Measurements from ENCODE around the gene IGSF9B. TPM values are rescaled to one million over a fixed set of nuclear protein-coding genes. Genes with fewer than 3 reads are reported as not detected.

The IGSF9B gene
- total RNA-seq, 2 donors from 2014 or later = 10.2 to 35.3 TPM

GRCh38 chr11:133889188-133889587, 67.6 kb downstream of the IGSF9B start:
- Histone ChIP-seq H3K27ac (no peak overlapping the region), H3K27me3 (replicated peaks; ENCODE audit: insufficient read depth) (no peaks in the 10 kb centered on the region), H3K4me1 (replicated peaks) (no peaks in the 10 kb centered on the region), H3K4me3 (no peak overlapping the region), H3K9me3 (no peaks in the 10 kb centered on the region), H3K36me3 (no peaks in the 10 kb centered on the region)
- no peak for DNase-seq (ENCODE audit: low spot score)
- WGBS = 94% methylated on average over 5 of the region's 5 CpGs
- intact Hi-C loops (cut with DNase I) = no loop called here
- TF ChIP-seq CTCF (IDR thresholded peaks at IDR 0.05) (no peak), POLR2A (IDR thresholded peaks at IDR 0.05) (no peak), POLR2AphosphoS5 (IDR thresholded peaks at IDR 0.05) (no peak)

- Histone ChIP-seq H3K27ac (no peak overlapping the region), H3K4me3 (no peak overlapping the region), H3K9me3 (no peaks in the 10 kb centered on the region), H3K27me3 (replicated peaks; ENCODE audit: insufficient read depth) (no peaks in the 10 kb centered on the region), H3K36me3 (no peaks in the 10 kb centered on the region), H3K4me1 (replicated peaks) (no peaks in the 10 kb centered on the region)
- WGBS = 68% methylated on average over 5 of the region's 5 CpGs
- no peak for DNase-seq (ENCODE audit: low spot score)
- intact Hi-C loops (cut with DNase I) = no loop called here
- no peak for TF ChIP-seq CTCF (IDR thresholded peaks at IDR 0.05)
- no peak for TF ChIP-seq POLR2A (IDR thresholded peaks at IDR 0.05)
- TF ChIP-seq POLR2AphosphoS5 (IDR thresholded peaks at IDR 0.05) = no peak
Measured at GRCh38 chr11:133887692-133888332, 69.0 kb downstream of the IGSF9B start.

- Histone ChIP-seq H3K36me3 (no peaks in the 10 kb centered on the region), H3K4me3 (no peak overlapping the region), H3K9me3 (no peaks in the 10 kb centered on the region), H3K4me1 (replicated peaks) (no peaks in the 10 kb centered on the region), H3K27me3 (replicated peaks; ENCODE audit: insufficient read depth) (no peaks in the 10 kb centered on the region), H3K27ac (no peak overlapping the region)
- TF ChIP-seq CTCF (IDR thresholded peaks at IDR 0.05) = no peak
- no peak for TF ChIP-seq POLR2A (IDR thresholded peaks at IDR 0.05)
- no peak for TF ChIP-seq POLR2AphosphoS5 (IDR thresholded peaks at IDR 0.05)
- 92% methylated on average over 3 of the region's 3 CpGs for WGBS
- no peak for DNase-seq (ENCODE audit: low spot score)
- intact Hi-C loops (cut with DNase I) = no loop called here
Measured at GRCh38 chr11:133886029-133886428, 70.7 kb downstream of the IGSF9B start.

GRCh38 chr11:133872160-133872559, 84.6 kb downstream of the IGSF9B start:
- intact Hi-C loops (cut with DNase I) = no loop called here
- Histone ChIP-seq H3K4me1 (replicated peaks) (no peaks in the 10 kb centered on the region), H3K9me3 (no peaks in the 10 kb centered on the region), H3K4me3 (no peak overlapping the region), H3K36me3 (no peaks in the 10 kb centered on the region), H3K27me3 (replicated peaks; ENCODE audit: insufficient read depth) (no peaks in the 10 kb centered on the region), H3K27ac (no peak overlapping the region)
- DNase-seq (ENCODE audit: low spot score) = no peak
- no peak for TF ChIP-seq CTCF (IDR thresholded peaks at IDR 0.05)
- 30% methylated on average over 1 of the region's 1 CpG for WGBS

GRCh38 chr11:133867456-133867855, 89.3 kb downstream of the IGSF9B start:
- Histone ChIP-seq H3K27me3 (replicated peaks; ENCODE audit: insufficient read depth) (no peaks in the 10 kb centered on the region), H3K36me3 (no peaks in the 10 kb centered on the region), H3K27ac (no peak overlapping the region), H3K9me3 (no peaks in the 10 kb centered on the region), H3K4me1 (replicated peaks) (no peaks in the 10 kb centered on the region), H3K4me3 (no peak overlapping the region)
- no peak for DNase-seq (ENCODE audit: low spot score)
- TF ChIP-seq POLR2A (IDR thresholded peaks at IDR 0.05) (no peak), CTCF (IDR thresholded peaks at IDR 0.05) (no peak), POLR2AphosphoS5 (IDR thresholded peaks at IDR 0.05) (no peak)
- intact Hi-C loops (cut with DNase I) = no loop called here

Data from prostate gland (tissue), 2 donors.